Measurements from ENCODE around the gene DDAH1.

Gene DDAH1

DNA sequence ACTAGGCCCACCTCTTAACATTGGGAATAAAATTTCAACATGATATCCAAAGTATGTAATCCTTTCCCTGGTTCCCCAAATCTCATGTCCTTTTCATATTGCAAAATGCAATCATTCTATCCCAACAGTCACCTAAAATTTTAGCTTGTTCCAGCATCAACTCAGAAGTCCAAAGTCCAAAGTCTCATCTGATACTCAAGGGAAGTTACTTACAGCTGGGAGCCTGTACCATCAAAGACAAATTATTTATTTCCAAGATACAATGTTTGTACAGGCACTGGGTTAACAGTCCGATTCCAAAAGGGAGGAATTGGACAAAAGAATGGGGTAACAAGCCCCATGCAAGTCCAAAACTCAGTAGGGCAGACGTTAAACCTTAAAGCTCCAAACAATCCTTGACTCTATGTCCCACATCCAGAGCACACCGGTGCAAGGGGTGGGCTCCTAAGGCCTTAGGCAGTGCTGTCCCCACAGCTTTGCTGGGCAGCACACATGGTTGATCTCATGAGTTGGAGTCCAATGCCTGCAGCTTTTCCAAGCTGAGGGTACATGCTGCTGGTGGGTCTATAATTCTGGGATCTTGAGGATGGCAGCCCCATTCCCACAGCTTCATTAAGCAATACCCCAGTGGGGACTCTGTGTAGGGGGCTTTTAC, 78.8 kb downstream of the DDAH1 start:
- no peak for DNase-seq

DNA sequence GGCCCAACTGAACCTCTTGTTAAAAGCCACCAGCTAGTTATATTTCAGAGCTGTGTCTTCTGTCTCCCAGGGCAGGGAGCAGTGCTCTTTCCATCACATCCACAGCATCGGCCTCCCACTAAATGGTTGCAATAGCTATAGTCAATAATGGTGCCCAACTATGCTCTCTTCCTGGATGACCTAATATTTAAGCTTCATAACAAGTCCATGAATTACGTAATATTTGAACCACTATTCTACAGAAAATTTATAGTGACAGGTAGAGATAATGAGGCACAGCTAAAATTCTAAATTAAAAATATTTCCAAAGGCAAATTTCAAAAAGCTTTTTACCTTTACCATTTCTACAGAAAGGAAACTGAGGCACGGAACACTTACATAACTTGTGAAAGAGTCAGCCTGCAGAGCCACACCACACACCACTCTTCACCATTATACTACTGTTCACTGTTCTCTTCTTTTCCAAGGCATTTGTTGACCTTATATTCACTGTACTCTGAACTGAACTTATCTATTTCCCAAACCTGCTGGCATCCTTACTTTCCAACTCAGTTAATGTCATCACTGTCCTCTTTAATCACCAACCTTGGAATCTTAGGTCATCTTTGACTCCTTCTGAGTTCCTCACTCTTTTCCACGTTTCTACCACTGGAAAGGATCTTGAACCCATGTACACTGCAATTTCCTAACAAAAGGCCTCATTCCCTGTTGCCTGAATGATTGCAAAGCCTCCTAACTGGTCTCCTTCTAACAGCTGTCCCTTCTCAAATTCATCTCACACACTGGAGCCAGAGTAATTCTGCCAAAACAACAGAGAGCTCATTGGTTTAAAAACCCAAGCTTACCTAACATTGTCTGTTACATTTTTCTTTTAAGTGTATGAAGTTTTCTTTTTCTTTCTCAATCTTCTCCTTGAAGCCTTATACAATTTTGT, 85.5 kb downstream of the DDAH1 start:
- DNase-seq: no peak

DNA sequence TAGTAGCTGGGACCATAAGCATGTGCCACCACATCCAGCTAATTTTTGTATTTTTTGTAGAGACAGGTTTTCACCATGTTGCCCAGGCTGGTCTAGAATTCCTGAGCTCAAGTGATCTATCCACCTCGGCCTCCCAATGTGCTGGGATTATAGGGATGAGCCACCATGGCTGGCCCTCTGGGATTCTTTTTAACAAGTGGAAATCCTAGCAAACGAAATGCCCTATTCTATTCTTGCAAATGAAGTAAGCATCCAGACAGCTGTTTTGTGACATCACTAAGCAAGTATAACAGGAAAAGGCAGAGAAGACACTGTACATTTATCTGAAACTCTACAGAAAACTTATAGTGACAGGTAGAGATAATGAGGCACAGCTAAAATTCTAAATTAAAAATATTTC, 86.4 kb downstream of the DDAH1 start:
- no peak for DNase-seq

DNA sequence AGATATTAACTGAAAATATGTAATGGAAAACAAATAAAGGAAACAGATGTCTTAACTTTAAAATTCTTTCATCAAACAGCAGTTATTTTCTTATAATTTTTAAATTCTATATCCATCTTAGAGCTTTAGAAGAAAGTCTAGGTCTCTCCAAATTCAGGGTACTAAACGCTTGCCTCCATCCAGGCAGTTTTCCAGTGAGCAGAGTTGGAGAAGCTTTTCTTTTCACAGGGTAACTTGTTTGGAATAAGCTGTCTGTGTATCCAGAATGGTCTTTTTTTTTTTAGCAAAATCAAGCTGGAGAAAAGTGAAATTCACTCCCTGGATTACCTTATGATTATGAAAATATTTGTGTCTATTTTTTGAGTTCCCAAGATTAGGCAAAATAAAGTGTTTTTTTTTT, 88.6 kb downstream of the DDAH1 start:
- DNase-seq: no peak

DNA sequence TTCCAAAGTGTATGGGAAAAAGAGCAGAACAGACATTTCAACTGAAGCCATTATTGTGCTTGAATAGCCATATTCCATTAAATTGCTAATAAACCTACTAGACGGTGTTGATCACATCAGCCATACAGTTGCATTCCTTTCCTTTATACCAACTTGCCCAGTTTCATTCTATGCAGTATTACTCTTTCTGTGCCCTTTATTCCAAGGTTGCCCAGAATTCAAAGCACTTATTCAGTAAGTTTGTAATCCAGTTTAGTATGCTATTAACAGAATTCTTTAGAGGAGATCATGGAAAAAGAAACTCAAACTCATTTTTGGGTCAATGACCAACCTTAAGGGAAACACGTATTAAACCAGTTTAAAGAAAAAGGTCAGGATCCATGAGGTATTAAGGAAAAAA, 89.5 kb downstream of the DDAH1 start:
- DNase-seq: no peak

DNA sequence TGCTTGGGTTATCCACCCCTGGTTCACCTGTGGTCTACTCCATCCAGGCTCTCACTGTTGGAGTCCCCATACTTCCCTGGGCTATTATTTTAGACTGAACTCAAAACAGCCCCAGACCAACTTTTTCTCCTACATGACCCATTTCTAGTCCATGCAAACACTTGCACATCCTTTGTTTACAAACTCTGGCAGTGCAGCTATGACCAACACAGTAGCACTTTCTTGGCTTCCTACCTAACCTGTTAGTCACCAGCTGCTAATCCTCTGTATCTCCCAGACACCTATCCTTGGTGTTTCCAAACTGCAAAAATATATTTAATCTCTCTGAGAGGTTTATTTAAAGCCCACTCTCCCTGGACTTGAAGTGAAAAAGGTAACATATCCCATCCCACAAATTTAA, 90.8 kb downstream of the DDAH1 start:
- no peak for DNase-seq

DNA sequence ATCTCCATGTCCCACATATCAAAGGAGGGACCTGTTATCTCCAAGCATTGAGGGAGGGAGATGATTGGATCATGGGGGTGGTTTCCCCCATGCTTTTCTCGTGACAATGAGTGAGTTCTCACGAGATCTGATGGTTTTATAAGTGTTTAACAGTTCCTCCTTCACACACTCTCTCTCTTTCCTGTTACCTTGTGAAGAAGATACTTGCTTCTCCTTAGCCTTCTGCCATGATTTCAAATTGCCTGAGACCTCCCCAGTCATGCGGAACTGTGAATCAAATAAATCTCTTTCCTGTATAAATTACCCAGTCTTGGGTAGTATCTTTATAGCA, 91.6 kb downstream of the DDAH1 start:
- DNase-seq: no peak

DNA sequence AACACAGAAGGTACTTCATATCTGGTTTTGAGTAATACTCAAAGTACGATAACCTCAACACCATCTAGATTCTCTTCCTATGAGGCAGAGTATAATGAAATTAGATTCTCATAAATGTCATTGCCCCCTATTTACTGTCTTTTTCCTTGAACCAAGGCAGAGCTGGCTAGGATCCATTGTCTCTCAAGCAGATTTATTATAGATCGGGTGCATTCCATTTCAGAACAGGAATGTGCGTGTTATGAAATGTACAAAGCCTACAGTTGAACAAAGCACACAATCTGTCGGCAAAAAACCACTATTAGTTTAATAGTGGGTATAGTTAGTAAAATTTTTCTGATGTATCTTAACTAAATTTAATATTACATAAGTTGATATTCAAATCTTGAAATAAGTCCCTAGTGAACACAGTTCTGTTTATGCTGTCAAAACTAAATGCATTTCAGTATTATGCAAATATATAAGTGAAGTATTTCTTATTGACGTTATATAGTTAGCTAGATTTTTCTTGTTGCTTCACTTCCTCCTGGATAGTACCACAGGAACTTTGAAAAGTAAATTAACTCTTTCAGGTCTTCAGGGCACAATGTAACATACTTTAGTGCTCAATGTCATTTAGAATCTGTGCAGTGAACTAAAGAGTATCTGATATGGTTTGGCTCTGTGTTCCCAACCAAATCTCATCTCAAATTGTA, 92.1 kb downstream of the DDAH1 start:
- no peak for DNase-seq

DNA sequence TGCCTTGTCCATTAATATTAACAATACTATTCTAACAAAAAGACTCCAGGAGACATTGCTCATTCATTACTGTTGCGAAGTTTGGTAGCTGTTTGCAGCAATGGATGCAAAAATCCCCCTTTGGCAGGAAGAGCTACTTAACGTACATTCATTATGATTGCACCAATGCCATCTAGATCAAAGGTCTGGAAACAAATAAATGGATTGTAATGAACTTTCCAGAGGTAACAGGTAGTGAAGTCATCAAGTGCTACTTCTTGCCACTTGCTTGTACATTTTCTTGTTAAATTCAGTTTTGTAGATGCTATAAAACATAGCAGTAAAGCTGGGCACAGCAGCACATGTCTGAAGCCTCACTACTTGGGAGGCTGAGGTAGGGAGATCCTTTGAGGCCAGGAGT, 93.9 kb downstream of the DDAH1 start:
- DNase-seq: no peak

DNA sequence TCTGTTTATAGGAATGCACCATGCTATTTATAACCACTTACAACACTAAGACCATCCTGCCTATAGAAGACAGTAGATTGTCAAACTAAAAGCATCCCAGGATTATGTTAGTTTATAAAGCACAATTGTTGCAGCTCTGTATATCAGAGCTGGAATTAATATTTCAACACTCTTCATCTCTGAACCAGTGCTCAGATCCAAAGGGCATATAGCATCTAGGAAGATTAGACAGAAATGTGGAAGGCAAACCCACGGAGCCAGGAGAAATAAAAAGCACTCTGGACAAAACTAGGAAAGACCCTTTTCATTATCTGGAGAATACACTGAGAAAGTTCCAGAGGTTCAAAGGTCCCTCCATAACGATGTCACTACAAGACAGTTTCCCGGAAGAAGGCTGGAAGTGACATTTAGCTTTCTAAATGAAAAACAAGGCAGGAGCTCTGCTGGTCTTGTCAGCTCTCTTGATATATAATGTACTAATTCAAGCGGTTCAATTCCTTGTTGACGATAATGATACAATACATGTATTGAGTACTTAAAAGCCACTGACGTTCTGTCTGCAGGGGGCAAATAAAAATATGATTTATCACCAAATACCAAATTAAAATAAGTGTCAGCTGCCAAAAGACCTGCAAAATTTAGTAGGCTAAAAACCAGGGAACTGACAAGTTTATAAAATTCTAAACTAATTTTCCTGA, 96.7 kb downstream of the DDAH1 start:
- DNase-seq: no peak

DNA sequence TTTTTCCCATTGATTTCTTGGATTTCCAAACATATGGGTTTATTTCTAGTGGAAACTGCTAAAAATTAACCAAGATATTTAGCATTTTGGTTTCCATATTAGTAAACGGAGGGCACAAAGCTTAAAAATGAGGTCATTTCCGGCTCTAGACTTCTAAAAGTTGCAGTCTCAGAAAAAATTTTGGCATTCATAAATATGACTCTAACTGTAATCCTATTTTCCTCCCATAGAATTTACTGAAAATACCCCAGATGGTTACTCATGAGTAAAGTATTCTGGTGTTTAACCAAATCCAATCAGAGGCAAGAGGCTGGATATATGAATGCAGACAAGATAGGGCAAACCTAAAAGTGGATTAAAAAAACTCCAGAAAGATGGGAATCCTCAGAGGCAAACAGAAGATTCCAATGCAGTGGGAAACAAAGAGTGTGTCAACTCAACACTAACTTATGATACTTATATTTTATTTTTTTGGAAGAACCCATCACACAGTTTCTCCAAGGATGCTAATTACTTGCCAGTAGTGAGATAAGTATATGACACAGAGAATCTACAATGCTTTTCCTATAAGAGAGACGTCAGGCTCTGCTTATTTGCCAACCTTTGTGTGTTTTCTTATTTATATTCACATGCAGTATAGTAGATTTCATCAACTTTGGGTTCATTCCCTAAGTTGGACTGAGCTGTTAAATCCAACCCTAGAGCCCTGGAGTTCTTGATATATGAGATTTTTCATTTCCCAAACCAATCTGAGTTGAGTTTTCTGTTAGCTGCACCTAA, 98.4 kb downstream of the DDAH1 start:
- DNase-seq: no peak

DNA sequence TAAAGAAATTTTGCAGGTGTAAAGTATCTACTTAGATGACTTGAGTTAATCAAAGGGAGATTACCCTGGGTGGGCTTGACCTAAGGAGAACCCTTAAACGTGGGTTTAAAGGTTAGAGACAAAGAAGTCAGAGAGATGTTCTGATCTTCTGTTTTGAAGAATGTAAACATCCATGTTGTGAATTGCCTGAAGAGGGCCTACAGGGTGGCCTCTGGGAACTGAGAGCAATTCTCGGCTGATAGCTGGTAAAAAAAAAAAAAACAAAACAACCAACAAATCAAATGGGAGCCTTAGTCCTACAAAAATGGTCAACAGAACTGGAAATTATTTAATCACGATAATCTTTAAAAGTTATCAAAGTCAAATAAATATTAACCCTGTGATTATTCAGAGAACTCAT, 99.1 kb downstream of the DDAH1 start:
- DNase-seq: no peak

DNA sequence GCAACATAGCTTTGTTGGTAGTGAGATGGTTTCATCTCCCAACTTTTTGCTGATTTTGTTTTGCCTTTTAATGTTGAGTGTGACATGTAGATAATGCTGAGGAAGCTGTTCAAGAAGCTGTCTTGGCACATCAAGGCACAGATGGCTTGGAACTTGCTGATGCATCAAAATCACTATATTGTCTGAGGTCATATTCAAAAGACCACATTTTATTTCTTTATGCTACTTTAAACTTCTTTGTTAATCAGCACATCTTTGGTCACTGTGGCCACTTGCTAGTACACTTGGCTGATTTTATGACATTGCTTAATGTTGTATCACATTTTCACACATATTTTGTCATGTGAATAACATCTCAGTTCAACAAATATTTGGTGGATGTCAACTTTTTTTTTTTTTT, 101.4 kb downstream of the DDAH1 start:
- DNase-seq: no peak

DNA sequence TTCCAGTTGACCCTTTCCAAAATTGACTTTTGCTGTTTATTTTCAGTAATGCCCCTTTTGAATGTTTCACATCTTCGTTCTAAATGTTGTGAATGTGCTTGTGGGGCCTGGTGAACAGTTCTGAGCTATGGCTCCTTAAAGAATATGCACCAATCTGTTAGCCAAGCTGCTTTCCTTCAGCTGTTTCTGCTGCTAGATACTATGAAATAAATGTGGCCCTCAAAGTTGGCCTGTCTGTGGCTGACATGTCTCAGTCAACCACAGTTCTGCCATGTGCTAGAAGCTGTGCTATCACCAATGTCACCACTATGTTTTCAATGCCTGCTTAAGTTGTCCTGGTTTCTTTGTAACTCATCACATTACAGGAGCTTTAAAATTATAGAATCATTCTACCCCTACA, 101.9 kb downstream of the DDAH1 start:
- no peak for DNase-seq

DNA sequence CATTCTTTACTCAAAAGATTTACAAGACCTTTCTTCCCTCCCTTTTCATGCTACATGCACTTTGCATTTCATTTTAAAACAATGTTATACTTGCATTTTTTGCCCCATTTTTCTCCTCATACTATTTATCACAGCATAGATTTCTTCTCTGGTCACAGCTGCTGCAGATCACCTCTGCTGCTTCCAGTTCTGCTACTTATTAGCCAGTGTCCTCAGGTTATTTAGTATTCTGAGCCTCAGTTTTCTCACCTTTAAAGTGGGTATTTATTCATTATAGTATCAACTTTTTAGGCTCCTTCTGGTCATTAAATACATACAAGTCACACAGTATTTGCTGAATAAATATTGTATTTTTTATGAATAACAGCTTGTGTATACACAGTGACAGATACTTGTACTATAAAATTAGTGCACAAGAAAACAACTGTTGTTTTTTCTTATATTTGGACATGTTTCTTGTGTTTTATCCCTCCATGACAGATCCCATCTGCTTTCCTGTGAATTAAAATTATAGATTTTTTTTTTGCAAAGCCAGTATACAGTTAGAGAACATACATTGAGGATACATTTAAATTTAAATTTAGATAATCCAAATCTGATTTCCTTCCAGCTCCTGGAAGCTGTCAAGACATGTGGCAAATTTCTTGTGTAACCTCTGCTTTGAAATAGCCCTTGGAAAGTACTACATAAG, 103.2 kb downstream of the DDAH1 start:
- DNase-seq: no peak

DNA sequence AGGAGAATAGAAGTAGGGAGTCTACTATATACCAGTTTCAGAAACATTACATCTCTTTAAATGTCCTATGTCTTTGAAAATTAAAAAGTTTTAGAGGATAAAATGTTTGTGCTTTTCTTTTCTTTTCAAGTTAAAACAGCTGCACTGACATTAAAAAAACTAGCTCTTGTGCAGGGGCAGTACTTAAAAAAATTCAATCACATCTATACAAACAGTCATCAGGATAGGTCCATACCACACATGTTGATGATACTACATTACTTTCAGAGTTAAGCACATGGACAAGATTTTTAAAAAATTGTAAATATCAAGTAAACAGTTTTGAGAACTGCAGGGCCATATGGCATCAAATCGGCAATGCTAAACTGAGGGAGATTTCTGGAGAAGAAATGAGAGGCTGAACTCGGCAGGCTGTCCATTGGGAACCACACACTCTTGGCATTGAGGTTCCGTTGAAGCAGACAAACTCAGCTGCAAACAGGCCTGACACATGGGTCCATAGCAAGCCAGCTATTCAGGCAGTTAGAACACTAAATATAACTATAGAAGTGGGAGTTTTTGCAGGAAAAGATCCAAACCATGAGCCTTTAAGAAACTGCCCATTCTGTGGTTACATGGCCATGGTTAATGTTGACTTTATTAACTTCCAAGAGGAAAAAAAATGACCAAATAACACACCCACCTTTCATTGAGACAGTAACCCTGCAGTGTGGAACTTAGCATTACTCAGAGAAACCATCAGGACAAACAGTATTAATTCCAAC, 104.0 kb downstream of the DDAH1 start:
- DNase-seq: no peak

DNA sequence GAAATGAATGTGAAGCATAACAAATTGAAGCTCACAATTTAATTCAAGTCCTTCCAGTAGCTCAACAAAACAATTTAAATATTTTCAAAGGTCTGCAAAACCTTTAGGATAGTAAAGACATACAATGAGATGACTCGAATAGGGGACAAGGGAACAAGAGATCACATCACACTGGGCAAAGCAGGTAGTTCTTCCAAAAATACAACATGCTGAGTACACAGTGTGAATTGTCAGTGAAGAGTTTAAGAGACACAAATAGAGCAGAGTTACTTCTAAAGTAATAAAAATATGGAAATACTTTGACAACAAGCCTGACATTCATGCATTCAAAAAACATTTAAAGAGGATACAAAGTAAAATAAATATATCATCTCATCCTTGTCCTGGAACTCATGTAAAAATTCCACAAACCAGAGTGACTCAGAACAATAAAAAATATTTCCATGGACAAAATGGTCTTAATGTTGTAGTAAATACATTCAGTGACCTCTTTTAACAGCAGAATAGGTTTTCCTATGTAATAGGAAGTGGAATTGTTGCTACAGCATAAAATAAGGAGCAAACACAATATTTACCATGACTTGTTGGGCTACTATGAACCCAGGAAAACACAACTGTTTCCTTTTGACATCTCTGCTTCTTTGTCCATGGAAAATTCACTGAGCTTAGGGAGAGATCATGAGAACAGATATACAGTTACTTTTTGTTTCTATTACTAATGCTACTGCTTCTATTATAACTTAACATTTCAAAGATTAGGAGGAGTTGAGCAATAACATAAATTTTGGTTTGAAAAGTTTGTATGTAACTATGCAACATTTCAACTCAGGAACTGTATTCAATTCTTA, 104.9 kb downstream of the DDAH1 start:
- no peak for DNase-seq

DNA sequence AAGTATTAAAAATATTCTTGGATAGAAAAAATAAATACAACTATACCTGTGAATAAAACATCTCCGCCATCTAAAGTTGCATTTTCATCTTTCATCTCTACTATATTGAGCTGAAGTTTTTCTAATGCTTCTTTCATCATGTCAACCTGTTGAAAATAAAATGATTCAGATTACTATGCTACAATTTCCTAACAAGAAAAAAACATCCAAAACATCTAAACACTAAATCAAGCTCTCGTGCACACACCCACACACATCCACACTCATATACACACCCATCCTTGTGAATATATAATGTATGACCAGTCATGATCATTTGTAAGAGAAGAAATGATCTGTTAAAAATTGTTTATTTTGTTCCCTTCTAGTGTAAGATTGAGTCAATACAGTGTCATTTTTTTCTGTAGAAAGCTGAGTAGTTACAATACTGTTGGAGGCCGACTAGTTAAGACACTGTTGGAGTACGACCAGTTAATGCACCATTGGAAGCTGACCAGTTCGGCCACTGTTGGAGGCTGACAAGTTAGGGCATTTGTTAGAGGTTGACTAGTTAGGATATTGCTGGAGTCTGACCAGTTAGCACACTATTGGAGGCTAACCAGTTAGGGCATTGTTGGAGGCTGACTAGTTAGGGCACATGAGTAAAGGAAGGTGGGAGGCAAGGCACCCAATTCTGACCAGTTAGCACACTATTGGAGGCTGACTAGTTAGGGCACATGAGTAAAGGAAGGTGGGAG, 106.1 kb downstream of the DDAH1 start:
- DNase-seq: no peak

DNA sequence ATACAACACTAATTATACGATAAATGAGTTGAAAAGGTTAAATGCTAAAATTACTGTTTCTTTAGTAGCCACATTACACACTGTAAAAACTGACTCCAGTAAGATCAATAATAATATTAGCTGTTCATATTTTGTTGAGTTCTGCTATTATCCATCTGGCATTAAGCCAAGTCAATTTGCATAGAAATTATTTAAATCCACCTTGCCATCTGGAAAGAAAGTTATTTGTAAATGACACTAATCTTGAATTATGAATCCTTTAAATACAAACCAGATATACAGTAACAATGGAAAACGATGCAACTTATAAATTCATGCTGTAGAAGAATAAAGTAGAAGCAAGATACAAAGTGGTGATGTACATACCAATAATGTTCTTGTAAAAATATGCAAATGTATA, 107.1 kb downstream of the DDAH1 start:
- DNase-seq: no peak
